ENCODE data around the gene MAP7D3.

Gene MAP7D3

DNA sequence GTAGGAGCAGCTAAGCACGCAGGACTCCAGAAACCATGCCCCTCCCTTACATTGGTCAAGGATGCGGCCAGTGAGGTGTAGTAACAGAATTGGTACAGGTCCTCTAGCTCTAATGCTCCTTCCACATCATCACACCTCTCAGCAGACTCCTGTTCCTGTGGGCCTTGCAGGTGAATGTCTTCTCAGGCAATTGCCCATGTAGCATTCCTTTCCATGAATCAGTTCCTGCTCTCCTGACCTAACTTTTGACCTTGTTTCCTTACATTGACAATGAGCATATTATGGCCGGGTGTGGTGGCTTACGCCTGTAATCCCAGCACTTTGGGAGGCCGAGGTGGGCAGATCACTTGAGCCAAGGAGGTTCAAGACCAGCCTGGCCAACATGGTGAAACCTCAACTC is 31.3 kb downstream of the MAP7D3 start:
- Histone ChIP-seq H4K20me1 (ENCODE audit: insufficient read depth, low read length) (no peaks in the 10 kb centered on the region), H3K4me2 (ENCODE audit: low read depth, low read length) (no peak overlapping the region), H3K36me3 (replicated peaks; ENCODE audit: insufficient read depth, low read length) (0 out of 2 replicates have a peak, but pooled peaks cover 3% of the 10 kb centered on the region)

GRCh38 chrX:136215559-136215958 is 35.6 kb downstream of the MAP7D3 start:
- Histone ChIP-seq H3K36me3 (replicated peaks; ENCODE audit: insufficient read depth, low read length) (no peaks in the 10 kb centered on the region), H3K4me2 (ENCODE audit: low read depth, low read length) (no peak overlapping the region)

More for the DNA sequence above, 31.3 kb downstream of the MAP7D3 start:
- no peak for DNase-seq
- H3K9me2 ChIP-seq (replicated peaks; ENCODE audit: insufficient read depth, low read length): no peaks in the 10 kb centered on the region
- no peaks in the 10 kb centered on the region for H3K4me1 ChIP-seq (ENCODE audit: low read length)
- no peak overlapping the region for H3K9ac ChIP-seq (ENCODE audit: low read length)
- no peaks in the 10 kb centered on the region for H3F3A ChIP-seq (ENCODE audit: insufficient read depth, low read length)
- TF ChIP-seq EZH2 (optimal IDR thresholded peaks at IDR 0.05; ENCODE audit: low read depth, low read length): no peak
- no peak for TF ChIP-seq EZH2phosphoT487 (IDR thresholded peaks at IDR 0.05; ENCODE audit: low read length)
- TF ChIP-seq, protein P1, sequence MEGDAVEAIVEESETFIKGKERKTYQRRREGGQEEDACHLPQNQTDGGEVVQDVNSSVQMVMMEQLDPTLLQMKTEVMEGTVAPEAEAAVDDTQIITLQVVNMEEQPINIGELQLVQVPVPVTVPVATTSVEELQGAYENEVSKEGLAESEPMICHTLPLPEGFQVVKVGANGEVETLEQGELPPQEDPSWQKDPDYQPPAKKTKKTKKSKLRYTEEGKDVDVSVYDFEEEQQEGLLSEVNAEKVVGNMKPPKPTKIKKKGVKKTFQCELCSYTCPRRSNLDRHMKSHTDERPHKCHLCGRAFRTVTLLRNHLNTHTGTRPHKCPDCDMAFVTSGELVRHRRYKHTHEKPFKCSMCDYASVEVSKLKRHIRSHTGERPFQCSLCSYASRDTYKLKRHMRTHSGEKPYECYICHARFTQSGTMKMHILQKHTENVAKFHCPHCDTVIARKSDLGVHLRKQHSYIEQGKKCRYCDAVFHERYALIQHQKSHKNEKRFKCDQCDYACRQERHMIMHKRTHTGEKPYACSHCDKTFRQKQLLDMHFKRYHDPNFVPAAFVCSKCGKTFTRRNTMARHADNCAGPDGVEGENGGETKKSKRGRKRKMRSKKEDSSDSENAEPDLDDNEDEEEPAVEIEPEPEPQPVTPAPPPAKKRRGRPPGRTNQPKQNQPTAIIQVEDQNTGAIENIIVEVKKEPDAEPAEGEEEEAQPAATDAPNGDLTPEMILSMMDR (IDR thresholded peaks at IDR 0.05; ENCODE audit: low read length): no peak
- no peak overlapping the region for H3K4me3 ChIP-seq (ENCODE audit: low read length)
- H3K79me2 ChIP-seq (ENCODE audit: low read length): no peaks in the 10 kb centered on the region
- no peak overlapping the region for H3K27ac ChIP-seq (ENCODE audit: low read length)
- H3K9me3 ChIP-seq (replicated peaks; ENCODE audit: insufficient read depth, low read length): no peaks in the 10 kb centered on the region
- no peaks in the 10 kb centered on the region for H3K27me3 ChIP-seq (replicated peaks; ENCODE audit: insufficient read depth, low read length)
- no peak overlapping the region for H2AFZ ChIP-seq (ENCODE audit: low read length)

DNA sequence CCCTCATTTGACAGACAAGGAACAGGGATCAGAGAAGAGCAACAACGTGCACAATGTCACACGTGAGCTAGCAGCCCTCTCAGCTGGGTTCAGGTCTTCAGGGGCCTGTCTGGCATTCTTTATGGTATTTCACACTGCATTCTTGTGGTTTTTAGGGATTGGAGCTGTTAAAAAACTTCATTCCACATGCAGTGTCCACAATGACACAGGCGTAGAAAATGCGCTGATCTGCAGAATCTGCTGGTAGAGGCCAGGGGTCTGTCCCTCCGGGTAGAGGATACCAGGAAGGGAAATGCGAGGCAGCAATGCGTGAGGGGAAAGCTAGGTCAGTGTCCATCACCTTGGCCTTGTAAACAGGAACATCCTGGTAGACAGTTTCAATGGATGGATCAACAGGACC is 36.6 kb downstream of the MAP7D3 start:
- H3K9me2 ChIP-seq (replicated peaks; ENCODE audit: insufficient read depth, low read length): no peaks in the 10 kb centered on the region
- DNase-seq: no peak
- H3K4me3 ChIP-seq (ENCODE audit: low read length): no peak overlapping the region
- H3K79me2 ChIP-seq (ENCODE audit: low read length): no peaks in the 10 kb centered on the region
- H4K20me1 ChIP-seq (ENCODE audit: insufficient read depth, low read length): no peaks in the 10 kb centered on the region
- no peak overlapping the region for H3K9ac ChIP-seq (ENCODE audit: low read length)
- no peaks in the 10 kb centered on the region for H3K27me3 ChIP-seq (replicated peaks; ENCODE audit: insufficient read depth, low read length)
- TF ChIP-seq, protein P1 (IDR thresholded peaks at IDR 0.05; ENCODE audit: low read length): no peak
- no peak for TF ChIP-seq EZH2phosphoT487 (IDR thresholded peaks at IDR 0.05; ENCODE audit: low read length)
- no peak for TF ChIP-seq EZH2 (optimal IDR thresholded peaks at IDR 0.05; ENCODE audit: low read depth, low read length)
- H3F3A ChIP-seq (ENCODE audit: insufficient read depth, low read length): no peaks in the 10 kb centered on the region
- no peak overlapping the region for H2AFZ ChIP-seq (ENCODE audit: low read length)
- no peaks in the 10 kb centered on the region for H3K36me3 ChIP-seq (replicated peaks; ENCODE audit: insufficient read depth, low read length)
- H3K27ac ChIP-seq (ENCODE audit: low read length): no peak overlapping the region
- no peaks in the 10 kb centered on the region for H3K4me1 ChIP-seq (ENCODE audit: low read length)
- H3K4me2 ChIP-seq (ENCODE audit: low read depth, low read length): no peak overlapping the region
- H3K9me3 ChIP-seq (replicated peaks; ENCODE audit: insufficient read depth, low read length): no peaks in the 10 kb centered on the region

More at GRCh38 chrX:136215559-136215958, 35.6 kb downstream of the MAP7D3 start:
- Histone ChIP-seq H3F3A (ENCODE audit: insufficient read depth, low read length) (no peaks in the 10 kb centered on the region), H3K9me2 (replicated peaks; ENCODE audit: insufficient read depth, low read length) (no peaks in the 10 kb centered on the region), H3K9ac (ENCODE audit: low read length) (no peak overlapping the region), H2AFZ (ENCODE audit: low read length) (no peak overlapping the region), H4K20me1 (ENCODE audit: insufficient read depth, low read length) (no peaks in the 10 kb centered on the region), H3K27ac (ENCODE audit: low read length) (no peak overlapping the region), H3K79me2 (ENCODE audit: low read length) (no peaks in the 10 kb centered on the region), H3K4me3 (ENCODE audit: low read length) (no peak overlapping the region), H3K27me3 (replicated peaks; ENCODE audit: insufficient read depth, low read length) (no peaks in the 10 kb centered on the region), H3K9me3 (replicated peaks; ENCODE audit: insufficient read depth, low read length) (no peaks in the 10 kb centered on the region), H3K4me1 (ENCODE audit: low read length) (no peaks in the 10 kb centered on the region)
- no peak for DNase-seq
- TF ChIP-seq, protein P1 (IDR thresholded peaks at IDR 0.05; ENCODE audit: low read length): no peak
- TF ChIP-seq EZH2 (optimal IDR thresholded peaks at IDR 0.05; ENCODE audit: low read depth, low read length): no peak
- no peak for TF ChIP-seq EZH2phosphoT487 (IDR thresholded peaks at IDR 0.05; ENCODE audit: low read length)
